Prostate gland (tissue), 2 donors: ENCODE measurements around the gene C1orf174. TPM values are rescaled to one million over a fixed set of nuclear protein-coding genes. Genes with fewer than 3 reads are reported as not detected.

Experiments used
- DNase-seq: peaks from one replicate; pipeline ENCODE4 v3.0.0-alpha.2; 2019; ENCODE audit warnings: low spot score
- H3K27ac ChIP-seq, 2 donors: fragments of 200-600 bp; sonication (generic); 2 replicates each; pipeline ENCODE4 v1.5.1; 2017 to 2019
- H3K27me3 ChIP-seq: fragments of 200-600 bp; sonication (generic); replicated peaks from 2 replicates; pipeline ENCODE4 v1.5.1; 2019; ENCODE audit not compliant: insufficient read depth
- H3K36me3 ChIP-seq, 2 donors: fragments of 200-600 bp; sonication (generic); 1 replicate in 1 of 2; 2 replicates in 1 of 2; pipeline versions ENCODE4 v1.5.1 to v1.8.1; 2017 to 2019
- H3K4me1 ChIP-seq: fragments of 200-600 bp; sonication (generic); replicated peaks from 2 replicates; pipeline ENCODE4 v1.5.1; 2019
- H3K4me3 ChIP-seq, 2 donors: fragments of 200-600 bp; sonication (generic); 2 replicates each; pipeline ENCODE4 v1.5.1; 2017 to 2019
- H3K9me3 ChIP-seq: fragments of 200-600 bp; sonication (generic); 2 replicates; pipeline ENCODE4 v1.5.1; 2017
- POLR2A ChIP-seq: fragments of 450-650 bp; IDR thresholded peaks from one replicate; pipeline ENCODE4 v1.6.1; 2016; ENCODE audit warnings: antibody characterized with exemption, mild to moderate bottlenecking
- POLR2AphosphoS5 ChIP-seq: sonication (generic); formaldehyde crosslinking; IDR thresholded peaks from one replicate; pipeline ENCODE4 v1.6.1; 2017; ENCODE audit warnings: antibody characterized with exemption
- WGBS: methylation state at CpG from one replicate; pipeline ENCODE4 v1.1.5; 2018; 5-methylcytosine and 5-hydroxymethylcytosine counted together
- intact Hi-C: fragments of 100-400 bp; cut with DNase I; formaldehyde crosslinking; loops from one replicate; pipeline ENCODE4 v1.14.2; 2022
- total RNA-seq, 2 donors: library from RNA; depleted of rRNA; stranded (reverse); fragments of >200 nt; gene quantifications; one replicate each; pipeline ENCODE4 v1.1.0, GENCODE V29; 2016
- TF ChIP-seq, protein P1 (sequence below), 4 experiments: fragments of 200-600 bp in 2 of 4; fragments of 450-650 bp in 2 of 4; sonication (generic) in 2 of 4; IDR thresholded peaks; 1 replicate in 3 of 4; 2 replicates in 1 of 4; pipeline ENCODE4 v1.5.1; 2016 to 2019; ENCODE audit warnings: antibody characterized with exemption in 4 of 4, mild to moderate bottlenecking in 2 of 4, moderate library complexity in 2 of 4

The C1orf174 gene
- total RNA-seq, 2 donors from 2014 or later = 27.1 to 32.7 TPM

DNA sequence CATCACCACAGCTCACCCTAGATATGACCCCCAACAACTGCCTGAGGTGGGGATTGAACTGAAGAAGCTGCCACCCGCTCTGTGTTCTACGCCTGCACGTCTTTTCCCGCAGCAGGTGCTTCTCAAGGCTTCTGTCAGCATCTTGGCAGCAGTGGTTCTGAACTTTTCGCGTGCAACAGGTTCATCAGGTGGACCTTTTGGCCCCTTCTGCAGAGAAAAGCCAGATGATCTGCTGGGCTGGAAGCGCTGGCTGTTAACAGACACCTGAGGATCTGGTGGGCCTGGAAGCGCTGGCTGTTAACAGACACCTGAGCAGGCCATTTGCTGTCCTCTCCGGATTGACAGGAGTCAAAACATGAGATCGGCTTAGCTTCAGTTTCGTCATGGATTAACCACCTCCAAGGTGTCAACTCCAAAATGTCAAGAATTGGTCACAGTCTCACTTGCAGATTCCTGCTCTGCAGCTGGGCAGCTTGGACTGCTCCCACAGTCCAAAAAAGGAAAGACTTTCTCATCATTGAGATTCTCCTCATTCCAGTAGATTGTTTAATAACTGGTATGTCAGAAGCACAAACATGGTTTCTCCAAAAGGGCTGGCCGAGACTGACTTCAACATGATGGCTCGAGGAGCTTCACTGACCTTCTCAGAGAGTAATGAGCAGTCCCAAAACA, 4.7 kb downstream of the C1orf174 start:
- TF ChIP-seq POLR2AphosphoS5 = no peak
- TF ChIP-seq POLR2A = no peak
- TF ChIP-seq, protein P1, sequence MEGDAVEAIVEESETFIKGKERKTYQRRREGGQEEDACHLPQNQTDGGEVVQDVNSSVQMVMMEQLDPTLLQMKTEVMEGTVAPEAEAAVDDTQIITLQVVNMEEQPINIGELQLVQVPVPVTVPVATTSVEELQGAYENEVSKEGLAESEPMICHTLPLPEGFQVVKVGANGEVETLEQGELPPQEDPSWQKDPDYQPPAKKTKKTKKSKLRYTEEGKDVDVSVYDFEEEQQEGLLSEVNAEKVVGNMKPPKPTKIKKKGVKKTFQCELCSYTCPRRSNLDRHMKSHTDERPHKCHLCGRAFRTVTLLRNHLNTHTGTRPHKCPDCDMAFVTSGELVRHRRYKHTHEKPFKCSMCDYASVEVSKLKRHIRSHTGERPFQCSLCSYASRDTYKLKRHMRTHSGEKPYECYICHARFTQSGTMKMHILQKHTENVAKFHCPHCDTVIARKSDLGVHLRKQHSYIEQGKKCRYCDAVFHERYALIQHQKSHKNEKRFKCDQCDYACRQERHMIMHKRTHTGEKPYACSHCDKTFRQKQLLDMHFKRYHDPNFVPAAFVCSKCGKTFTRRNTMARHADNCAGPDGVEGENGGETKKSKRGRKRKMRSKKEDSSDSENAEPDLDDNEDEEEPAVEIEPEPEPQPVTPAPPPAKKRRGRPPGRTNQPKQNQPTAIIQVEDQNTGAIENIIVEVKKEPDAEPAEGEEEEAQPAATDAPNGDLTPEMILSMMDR (IDR thresholded peaks at IDR 0.05) = no peak
- H3K4me1 ChIP-seq = no peaks in the 10 kb centered on the region
- no peaks in the 10 kb centered on the region for H3K36me3 ChIP-seq
- H3K4me3 ChIP-seq = no peak overlapping the region
- 88% methylated on average over 13 of the region's 13 CpGs for WGBS
- intact Hi-C loops = no loop called here
- no peak overlapping the region for H3K27ac ChIP-seq
- H3K27me3 ChIP-seq = no peaks in the 10 kb centered on the region
- no peak for DNase-seq
- no peaks in the 10 kb centered on the region for H3K9me3 ChIP-seq

DNA sequence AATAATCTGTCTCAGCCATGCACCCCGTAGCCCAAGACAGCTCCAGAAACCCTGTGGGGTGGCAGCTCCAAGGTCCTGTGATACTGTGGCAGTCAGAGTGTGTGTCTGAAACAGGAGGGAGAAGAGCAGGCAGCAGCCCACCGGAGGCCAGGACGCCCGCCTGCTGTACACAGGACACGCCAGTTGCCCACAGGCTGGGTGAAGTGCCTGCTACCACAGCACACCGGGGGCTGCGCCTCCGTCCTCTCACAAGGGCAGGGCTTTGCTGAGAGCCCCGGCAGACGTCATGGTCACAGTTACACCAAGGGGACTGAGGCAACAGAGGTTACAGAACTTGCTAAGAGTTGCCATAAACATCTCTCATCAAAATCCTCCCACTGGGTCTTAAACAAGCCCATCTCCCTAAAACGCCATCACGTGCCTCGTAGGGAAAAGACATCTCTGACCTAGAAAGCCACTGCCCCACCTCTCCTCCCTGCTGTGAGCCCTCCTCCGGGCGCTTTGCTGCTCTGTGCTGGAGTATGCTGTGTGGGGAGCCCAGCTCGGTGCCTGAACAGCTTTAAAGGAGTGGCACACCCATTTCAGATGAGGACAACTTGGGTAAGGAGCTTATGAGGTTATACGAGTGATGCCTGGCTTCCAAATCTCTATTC, 5.3 kb downstream of the C1orf174 start:
- Histone ChIP-seq H3K4me1 (no peaks in the 10 kb centered on the region), H3K9me3 (no peaks in the 10 kb centered on the region), H3K27me3 (no peaks in the 10 kb centered on the region), H3K27ac (no peak overlapping the region), H3K4me3 (no peak overlapping the region), H3K36me3 (no peaks in the 10 kb centered on the region)
- 95% methylated on average over 17 of the region's 17 CpGs for WGBS
- intact Hi-C loops = no loop called here
- DNase-seq = no peak
- TF ChIP-seq POLR2AphosphoS5 (no peak), POLR2A (no peak)
- TF ChIP-seq, protein P1 (IDR thresholded peaks at IDR 0.05) = no peak

DNA sequence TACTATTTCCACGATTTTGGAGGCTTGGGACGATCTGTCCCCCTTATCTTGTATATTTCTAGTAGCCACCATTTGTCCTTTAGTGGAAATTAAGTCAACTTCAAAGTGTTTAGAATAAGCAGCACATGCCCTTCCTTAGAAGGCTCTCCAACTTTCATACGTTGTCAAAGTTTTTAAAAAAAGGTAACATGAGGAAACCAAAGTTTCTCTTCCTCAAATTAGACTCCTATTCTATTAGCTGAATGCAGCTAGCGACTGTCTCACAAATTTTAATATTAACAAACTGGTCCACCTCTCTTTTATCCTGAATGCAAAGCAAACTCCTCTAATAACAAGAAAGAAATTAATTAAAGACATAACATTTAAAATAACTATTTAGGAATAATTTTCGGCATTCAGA, 6.9 kb downstream of the C1orf174 start:
- Histone ChIP-seq H3K9me3 (no peaks in the 10 kb centered on the region), H3K27me3 (no peaks in the 10 kb centered on the region), H3K36me3 (peaks cover 0 to under 1% of the 10 kb centered on the region in 2 donors), H3K4me3 (no peak overlapping the region), H3K27ac (no peak overlapping the region), H3K4me1 (no peaks in the 10 kb centered on the region)
- WGBS = 74% methylated on average over 5 of the region's 5 CpGs
- TF ChIP-seq POLR2AphosphoS5 = no peak
- TF ChIP-seq, protein P1 (IDR thresholded peaks at IDR 0.05) = no peak
- TF ChIP-seq POLR2A = no peak
- intact Hi-C loops = no loop called here
- DNase-seq = no peak

DNA sequence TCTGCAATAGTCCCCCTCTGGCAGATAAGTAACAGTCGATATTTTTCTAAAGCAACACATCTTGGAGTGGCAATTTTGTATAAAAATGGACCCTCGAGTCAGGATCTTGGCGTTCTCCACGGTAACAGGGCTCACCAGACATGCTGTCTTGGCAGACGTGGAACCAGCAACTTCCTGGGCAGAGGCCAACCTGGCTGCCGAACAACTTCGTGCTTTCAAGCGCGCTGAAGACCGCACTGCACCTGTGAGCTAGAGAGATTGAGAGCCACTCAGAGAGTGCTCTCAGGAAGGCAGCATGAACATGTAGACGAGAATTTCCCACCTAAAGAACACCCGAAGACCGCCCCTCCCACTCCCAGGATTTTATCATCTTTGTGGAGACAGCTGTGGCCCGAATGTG, 7.3 kb downstream of the C1orf174 start:
- no peaks in the 10 kb centered on the region for H3K27me3 ChIP-seq

More for the DNA sequence above, 7.3 kb downstream of the C1orf174 start:
- Histone ChIP-seq H3K36me3 (peaks cover 0 to 5% of the 10 kb centered on the region in 2 donors), H3K27ac (no peak overlapping the region), H3K4me1 (no peaks in the 10 kb centered on the region), H3K9me3 (no peaks in the 10 kb centered on the region), H3K4me3 (no peak overlapping the region)
- 30% methylated on average over 14 of the region's 14 CpGs for WGBS
- intact Hi-C loops = no loop called here
- TF ChIP-seq POLR2AphosphoS5 (peak; percentile 22), POLR2A (no peak)
- TF ChIP-seq, protein P1 (IDR thresholded peaks at IDR 0.05) = no peak
- peak; percentile 59 for DNase-seq
